Dedifferentiated amniotic fluid mesenchymal stem cell (primary cell): ENCODE data around the gene RASGRP2.

ENCODE experiments used
- DNase-seq: peaks from one replicate; pipeline ENCODE4 v3.0.0-alpha.2; 2016; ENCODE audit errors: extremely low spot score

The RASGRP2 gene

DNA sequence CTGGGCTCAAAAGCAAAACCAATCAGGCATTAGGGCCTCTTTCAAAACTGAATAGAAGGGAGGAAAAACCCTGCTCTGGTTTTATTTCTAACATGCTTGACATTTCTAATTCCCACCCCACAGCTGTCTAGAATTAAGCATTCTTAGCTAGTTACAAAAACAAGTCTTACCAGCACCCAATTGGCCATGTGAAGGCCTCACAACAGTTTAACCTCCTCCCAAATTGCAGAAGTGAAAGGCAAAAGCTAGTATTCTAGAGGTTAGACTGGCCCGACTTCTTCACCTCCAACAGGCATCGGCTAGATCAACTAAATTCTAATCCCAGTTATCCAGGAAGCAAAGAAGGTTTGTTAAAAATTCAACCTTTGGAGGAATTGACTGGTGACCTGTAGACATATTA, 27.9 kb upstream of the RASGRP2 start:
- DNase-seq = no peak

DNA sequence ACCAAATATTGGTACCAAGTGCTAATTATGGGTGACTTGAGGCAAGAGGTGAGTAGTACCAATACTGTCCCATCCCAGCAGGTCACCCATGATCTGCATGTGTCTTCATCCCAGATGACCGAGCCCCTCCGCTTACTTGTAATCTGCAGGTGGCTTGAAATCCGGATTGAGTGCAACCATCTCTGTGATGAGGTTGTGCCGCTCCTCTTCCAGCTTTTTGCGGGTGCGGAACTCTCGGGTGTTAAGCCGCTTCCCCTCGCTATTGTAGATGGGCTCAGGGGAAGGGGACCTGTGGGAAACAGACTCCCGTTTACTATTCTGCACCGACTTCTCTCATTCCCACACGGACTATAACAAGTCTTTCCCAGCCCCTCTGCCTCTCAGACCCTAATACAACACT, 26.2 kb upstream of the RASGRP2 start:
- DNase-seq = no peak

- no peak for DNase-seq
These were observed 25.3 kb upstream of the RASGRP2 start for GRCh38 chr11:64769283-64769682.

GRCh38 chr11:64768300-64768694, 24.4 kb upstream of the RASGRP2 start:
- no peak for DNase-seq

DNA sequence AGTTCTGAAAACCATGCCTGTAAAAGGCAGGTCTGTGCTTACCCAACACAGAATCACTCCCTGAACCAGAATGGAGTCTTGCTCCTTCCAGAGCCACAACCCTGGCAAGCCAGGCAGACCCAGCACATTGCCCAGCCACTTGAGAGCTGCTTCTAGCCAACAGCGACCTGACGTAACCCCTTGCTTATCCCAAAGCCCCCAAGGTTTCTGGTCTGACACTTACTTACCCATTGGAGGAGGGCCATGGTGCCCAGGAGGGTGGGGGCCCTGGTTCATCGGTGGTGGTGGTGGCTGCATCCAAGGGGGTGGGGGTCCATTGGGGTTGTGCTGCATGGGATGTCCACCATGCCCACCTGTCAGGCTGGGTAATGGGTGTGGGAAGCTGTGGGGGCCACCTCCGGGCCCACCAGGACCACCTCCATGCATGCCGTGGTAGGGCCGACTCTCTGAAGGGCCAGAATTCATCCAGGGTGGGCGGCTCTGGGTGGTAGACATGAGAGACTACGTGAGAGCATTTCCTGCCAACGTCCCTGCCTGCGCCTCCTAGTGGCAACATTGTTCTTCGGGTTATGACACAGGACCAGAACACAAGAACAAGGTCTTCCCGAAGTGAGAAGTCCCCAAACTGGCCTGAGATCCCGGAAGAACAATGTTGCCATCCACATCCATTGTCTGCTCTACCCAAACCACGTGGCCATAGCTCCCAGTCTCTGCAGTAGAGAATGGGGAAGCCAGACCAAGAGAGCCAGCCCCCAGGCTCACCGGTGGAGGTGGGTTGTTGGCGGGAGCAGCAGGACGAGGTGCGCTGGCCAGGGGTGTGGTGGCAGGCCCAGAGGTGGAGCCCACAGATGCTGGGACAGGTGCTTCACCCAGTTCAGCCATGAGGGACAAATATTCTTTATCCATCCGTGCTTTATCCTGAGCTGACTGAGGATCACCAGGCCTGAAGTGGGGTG, 23.7 kb upstream of the RASGRP2 start:
- peak; percentile 62 for DNase-seq

GRCh38 chr11:64766881-64767280, 22.9 kb upstream of the RASGRP2 start:
- no peak for DNase-seq

DNA sequence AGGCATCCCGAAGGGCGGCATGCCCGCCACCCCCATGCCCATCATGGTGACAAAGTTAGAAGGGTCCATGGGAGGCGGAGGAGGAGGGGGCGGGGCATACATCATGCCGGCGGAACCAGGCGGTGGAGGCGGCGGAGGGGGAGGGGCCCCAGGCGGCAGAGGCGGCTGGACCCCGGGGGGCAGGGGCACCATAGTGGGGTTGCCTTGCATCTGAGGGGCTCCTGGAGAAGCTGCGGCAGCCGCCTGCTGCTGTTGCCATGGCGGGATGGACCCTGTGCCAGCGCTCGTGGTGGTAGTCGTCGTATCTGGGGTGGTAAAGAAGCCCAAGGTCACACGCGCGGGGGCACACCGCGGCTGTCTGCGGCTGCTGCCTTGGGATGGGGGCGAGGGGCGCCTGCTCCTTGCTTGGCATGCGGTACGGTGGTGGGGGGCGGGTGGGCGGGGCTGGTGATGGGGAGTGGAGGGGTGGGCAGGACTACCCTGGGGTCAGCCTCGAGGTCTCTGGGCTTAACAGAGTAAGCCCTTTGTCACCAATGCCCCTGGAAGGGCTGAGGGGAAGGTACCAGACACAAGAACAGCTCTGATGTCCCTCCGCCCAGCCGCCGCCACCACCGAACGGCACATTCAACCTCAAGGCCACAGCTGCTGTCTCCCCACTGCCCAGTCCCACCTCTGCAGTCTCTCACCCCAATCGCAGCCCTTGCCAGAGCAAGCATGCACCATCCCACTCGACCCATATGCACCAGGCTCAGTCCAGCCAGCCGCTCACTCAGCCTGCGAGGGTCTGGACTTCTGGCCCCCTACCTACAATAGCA, 22.1 kb upstream of the RASGRP2 start:
- no peak for DNase-seq

DNA sequence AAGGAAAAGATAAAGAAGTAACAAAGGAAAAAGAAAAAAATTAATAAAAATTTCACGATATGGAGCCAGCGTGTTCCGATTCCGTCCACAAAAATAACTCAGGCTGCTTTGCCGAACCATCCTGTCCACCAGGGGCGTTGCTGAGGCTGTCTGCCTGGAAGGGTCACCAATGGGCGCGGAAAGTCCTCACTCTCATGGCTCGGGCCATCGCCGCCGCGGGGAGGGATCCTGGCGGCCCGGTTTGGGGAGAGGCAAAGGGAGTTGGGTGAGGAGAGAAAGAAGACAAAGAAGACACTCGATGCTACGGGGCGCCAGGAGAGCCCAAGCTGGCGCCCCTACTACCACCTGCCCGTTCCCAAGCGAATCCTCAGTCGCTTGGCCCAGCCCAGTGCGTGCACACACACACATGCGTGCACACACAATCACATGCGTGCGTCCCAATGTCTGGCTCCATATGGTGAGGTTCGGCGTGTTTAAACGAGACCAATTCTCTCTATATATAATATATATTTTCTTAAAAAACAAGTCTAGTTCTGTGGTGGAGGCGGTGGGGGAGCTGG, 21.4 kb upstream of the RASGRP2 start:
- DNase-seq = no peak

- DNase-seq = no peak
These were observed 20.8 kb upstream of the RASGRP2 start for GRCh38 chr11:64764753-64765152.

GRCh38 chr11:64764040-64764611, 20.2 kb upstream of the RASGRP2 start:
- DNase-seq = no peak

DNA sequence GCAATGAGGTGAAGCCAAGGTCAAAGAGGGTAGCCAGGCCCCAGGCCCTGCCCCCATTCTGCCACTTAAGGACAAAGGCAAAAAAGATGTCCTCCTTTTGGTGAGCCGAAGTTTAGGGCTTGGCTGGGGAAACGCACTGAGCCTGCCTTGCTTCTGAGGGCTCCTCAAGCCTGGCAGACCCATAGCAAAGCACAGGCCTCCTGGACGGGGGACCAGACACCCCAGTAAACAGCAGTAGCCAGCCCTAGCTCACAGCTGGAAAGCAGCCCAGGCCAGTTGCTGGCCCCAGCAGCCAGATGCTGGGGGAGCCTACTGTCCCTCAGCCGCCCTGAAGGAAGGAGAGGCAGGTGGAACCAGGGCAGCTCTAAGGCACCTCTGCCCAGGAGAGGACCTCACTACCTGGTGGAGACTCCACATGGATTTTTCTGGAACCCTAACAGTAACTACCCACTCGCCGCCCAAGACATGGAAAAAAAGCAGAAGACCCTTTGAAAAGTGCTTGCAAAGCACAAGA, 19.6 kb upstream of the RASGRP2 start:
- DNase-seq = no peak

DNA sequence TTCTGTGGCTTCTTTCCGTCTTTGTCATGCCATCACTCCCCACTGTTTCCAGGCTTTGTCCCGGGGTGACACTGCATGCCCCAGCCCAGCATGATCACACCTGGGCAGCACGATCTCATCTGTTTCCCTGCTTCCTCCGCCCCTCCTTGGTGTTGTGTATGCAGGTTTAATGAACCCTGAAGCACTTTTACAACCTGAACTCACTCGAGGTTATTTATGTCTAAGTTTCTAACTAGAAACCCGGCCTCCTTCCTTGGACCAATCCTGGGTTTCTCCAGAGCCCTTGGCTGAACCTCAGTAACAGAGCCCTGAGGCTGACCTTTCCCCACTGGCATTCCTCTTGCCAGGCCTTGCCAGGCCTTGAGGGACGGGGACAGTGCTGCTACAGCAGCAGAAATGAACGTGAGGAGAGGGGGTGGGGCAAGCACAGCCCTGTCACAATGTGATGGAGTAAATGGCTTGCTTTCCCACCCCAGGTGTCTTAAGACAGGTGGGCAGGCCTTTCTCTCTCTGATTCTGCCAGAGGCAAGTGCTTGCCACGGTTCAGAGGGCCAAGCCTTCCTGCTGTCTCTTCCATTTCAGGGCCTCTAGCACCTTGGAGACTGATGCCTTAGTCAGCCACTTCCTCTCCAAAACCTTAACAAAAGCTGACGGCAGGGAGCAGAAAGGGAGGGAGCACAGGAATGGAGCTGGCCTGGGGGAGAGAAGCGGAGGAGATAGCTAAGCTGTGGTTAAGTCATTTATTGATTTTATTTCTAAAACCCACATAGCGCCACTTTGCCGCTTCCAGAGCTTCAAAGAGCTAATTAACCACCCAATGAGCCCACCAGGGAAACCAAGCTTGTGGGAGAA, 19.0 kb upstream of the RASGRP2 start:
- DNase-seq = no peak

DNA sequence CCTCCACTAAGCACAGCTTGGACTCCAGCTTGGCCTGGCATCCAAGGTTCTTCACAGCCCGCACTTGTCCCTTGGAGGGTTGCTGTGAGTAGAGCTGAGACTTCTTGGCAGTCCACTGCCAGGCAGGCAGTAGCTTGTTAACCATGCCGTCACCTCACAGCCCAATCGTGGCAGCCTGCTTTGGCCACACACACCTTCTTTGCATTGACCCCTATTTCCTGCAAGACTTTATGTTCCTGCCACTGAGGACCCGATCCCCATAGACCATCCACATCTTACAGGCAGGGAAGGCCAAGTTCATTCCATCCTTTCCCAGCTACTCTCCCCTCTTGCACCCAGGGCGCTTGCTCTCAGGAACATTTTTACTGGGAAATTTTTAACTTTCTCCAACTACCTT, 18.3 kb upstream of the RASGRP2 start:
- DNase-seq = no peak

GRCh38 chr11:64760759-64761420, 16.9 kb upstream of the RASGRP2 start:
- DNase-seq = no peak

- DNase-seq = no peak
These were observed 16.1 kb upstream of the RASGRP2 start, which contains the start of gene PYGM for GRCh38 chr11:64759722-64760719. PYGM (minus strand) TSS chr11:64759974; CDS start chr11:64759898, 76 bp downstream.

DNA sequence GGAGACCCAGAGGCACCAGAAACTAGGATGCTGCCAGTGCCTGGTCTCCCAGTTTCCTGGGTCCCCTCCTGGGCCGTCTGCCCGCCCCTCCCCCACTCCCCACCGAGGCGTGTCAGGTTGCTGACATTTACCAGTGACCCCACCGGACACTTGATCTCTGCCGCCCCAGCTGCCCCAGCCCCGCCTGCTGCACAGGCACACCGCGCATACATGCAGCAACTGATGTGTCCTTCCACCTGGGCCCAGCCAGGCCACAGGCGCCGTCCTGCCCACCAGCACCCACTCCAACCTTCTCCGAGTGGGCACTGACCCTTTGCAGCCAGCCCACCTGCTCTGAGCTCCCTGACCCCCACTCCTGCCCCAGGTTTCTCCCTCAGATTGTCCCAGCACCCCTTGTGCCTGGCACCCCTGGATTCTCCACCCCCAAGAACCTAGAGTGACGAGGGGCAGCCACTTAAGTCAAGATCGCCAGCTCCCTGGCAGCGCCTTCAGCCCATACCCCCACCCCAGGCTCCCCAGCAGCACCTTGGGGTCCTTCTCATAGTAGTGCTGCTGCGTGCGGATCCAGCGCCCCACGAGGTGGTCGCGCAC, 15.3 kb upstream of the RASGRP2 start:
- DNase-seq = no peak

DNA sequence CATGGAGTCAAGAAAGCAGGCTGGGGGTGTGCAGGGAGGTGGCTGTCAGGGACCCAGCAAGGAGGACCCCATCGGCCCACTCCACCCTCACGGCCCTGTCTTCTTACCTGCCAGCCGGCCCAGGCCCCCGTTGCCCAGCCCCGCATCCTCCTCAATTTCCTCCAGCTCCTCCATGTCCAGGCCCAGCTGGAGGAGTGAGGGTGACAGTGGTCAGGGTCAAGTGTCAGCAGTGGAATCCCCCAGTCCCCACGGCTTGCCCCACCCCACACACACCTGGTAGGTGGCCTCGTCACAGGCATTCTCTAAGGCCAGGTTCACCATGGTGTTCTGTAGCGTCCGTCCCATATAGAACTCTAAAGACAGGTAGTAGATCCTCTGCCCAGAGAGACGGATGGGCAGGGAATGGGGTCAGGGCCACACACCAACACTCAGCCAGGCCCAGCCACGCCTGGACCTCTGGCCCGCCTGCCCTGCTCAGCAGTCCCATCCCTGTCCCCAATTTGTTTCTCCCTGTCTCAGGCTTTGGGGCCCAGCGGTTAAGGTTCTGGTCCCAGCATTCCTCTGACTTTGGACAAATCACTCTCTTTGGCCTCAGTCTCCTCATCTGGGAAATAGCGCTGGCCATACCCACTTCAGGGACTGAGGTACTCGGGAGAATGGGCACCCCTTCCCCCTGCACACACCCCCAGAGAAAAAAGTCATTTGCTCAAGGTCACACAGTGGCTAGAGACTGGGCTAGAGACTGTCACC, 14.6 kb upstream of the RASGRP2 start:
- no peak for DNase-seq
